A549 (cell line): ENCODE results near the gene KIF12.

ENCODE experiments used
- CHD2 ChIP-seq: fragments of 150-350 bp; IDR thresholded peaks from 2 replicates; pipeline ENCODE4 v1.6.1; 2014; ENCODE audit warnings: low read length; ENCODE audit not compliant: partially characterized antibody
- CTCF ChIP-seq: fragments of >200 bp; sonication (Bioruptor Twin); formaldehyde crosslinking; IDR thresholded peaks from 3 replicates; pipeline ENCODE4 v1.5.1; 2016
- REST ChIP-seq: fragments of 200-600 bp; sonication (generic); IDR thresholded peaks from 2 replicates; pipeline ENCODE4 v1.6.1; 2016; ENCODE audit warnings: antibody characterized with exemption, mild to moderate bottlenecking, moderate library complexity

DNA sequence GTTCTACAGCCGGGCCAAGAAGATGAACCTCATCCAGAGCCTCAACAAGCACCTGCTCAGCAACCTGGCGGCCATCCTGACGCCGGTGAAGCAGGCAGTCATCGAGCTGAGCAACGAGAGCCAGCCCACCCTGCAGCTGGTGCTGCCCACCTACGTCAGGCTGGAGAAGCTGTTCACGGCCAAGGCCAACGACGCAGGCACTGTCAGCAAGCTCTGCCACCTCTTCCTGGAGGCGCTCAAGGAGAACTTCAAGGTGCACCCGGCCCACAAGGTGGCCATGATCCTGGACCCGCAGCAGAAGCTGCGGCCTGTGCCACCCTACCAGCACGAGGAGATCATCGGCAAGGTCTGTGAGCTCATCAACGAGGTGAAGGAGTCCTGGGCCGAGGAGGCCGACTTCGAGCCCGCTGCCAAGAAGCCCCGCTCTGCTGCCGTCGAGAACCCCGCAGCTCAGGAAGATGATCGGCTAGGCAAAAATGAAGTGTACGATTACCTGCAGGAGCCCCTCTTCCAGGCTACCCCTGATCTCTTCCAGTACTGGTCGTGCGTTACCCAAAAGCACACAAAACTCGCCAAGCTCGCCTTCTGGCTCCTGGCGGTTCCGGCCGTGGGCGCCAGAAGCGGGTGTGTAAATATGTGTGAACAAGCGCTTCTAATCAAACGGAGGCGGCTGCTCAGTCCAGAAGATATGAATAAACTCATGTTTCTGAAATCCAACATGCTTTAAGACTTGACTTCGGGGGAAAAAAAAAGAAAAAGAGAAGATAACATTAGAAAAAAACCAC, 49.5 kb downstream of the KIF12 start:
- TF ChIP-seq CTCF: no peak
- no peak for TF ChIP-seq CHD2
- no peak for TF ChIP-seq REST
